ENCODE measurements around the gene CELF1.

Gene CELF1

DNA sequence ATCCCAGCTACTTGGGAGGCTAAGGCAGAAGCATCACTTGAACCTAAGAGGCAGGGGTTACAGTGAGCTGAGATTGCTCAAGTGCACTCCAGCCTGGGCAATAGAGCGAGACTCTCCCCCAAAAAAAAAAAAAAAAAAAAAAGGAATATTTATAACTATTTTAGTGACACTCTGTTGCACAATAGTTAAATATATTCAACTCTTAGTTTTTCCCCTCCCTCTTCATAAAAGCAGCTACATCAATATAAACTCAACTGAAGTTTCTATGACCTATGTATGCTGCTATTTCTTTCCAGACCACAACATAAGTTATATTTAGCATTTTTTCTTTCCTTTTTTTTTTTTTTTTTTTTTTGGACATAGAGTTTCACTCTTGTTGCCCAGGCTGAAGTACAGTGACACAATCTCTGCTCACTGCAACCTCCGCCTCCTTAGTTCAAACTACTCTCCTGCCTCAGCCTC is 19.2 kb downstream of the CELF1 start:
- TF ChIP-seq EGR1 (IDR thresholded peaks at IDR 0.05) (no peak), CEBPB (IDR thresholded peaks at IDR 0.05) (peak; percentile 23; the same call in 1 of the 2 replicates)

DNA sequence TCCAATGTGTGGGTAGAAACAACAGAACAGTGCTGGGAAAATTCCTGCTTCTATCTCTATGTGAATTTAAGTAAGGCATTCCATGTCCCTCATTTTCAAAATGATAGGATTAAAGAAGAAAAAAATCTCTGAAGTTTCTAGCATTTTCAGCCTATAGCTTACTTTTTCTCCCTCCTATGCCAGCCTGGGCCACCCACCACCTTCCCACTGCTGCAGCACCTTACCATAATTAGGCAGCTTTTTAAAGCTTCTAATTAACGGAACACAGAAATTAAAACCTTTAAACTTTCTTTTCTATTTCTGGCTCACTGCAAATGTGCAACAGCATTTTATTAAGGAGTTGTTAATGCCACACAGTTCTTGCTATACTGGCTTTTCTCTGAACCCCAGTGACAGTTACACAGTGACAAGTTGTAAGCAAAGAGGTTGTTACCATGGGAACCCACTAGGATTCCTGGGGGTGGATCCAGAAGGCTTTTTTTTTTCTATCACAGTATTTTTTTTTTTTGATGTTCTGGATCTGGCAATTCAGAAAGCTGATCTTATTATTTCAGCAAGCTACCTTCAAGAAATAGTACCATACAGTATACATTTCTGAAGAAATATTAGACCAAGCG is 20.2 kb downstream of the CELF1 start:
- TF ChIP-seq, protein P1, sequence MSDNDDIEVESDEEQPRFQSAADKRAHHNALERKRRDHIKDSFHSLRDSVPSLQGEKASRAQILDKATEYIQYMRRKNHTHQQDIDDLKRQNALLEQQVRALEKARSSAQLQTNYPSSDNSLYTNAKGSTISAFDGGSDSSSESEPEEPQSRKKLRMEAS (IDR thresholded peaks at IDR 0.05) = no peak
- no peak for TF ChIP-seq ZBTB7A (IDR thresholded peaks at IDR 0.05; ENCODE audit: low read depth)
- no peak for TF ChIP-seq YY1 (IDR thresholded peaks at IDR 0.05; ENCODE audit: low read depth)
- TF ChIP-seq CEBPB (IDR thresholded peaks at IDR 0.05) = no peak
- no peak for TF ChIP-seq TCF12 (IDR thresholded peaks at IDR 0.05; ENCODE audit: low read depth)
- no peak for TF ChIP-seq EP300 (IDR thresholded peaks at IDR 0.05; ENCODE audit: borderline replicate concordance)
- TF ChIP-seq RAD21 (IDR thresholded peaks at IDR 0.05; ENCODE audit: low read depth) = no peak
- TF ChIP-seq NFIC (IDR thresholded peaks at IDR 0.05) = no peak

DNA sequence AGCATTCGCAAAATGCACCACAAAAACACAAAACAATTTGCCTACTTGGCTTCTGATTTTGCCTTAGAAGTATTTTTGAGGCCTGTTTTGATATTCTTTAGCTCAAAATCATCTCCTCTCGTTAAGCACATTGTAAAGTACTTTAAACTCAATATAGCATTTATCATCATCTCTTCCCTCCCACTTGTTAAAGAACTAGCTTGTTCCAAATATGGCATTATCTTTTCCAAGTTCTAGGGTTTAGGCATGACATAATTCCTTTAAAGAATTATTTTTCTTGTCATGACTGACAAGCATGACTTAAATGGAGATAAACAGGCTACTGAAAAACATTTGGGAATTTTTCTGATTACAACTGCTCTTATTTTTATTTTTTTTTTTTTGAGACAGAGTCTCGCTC is 21.3 kb downstream of the CELF1 start:
- no peak for TF ChIP-seq CREB1 (IDR thresholded peaks at IDR 0.05; ENCODE audit: low read depth)
- no peak for TF ChIP-seq EP300 (IDR thresholded peaks at IDR 0.05; ENCODE audit: borderline replicate concordance)
- no peak for TF ChIP-seq NFIC (IDR thresholded peaks at IDR 0.05)
- no peak for TF ChIP-seq TCF12 (IDR thresholded peaks at IDR 0.05; ENCODE audit: low read depth)
- no peak for TF ChIP-seq CEBPB (IDR thresholded peaks at IDR 0.05)
- TF ChIP-seq TEAD4 (IDR thresholded peaks at IDR 0.05) = no peak
- TF ChIP-seq, protein P2, sequence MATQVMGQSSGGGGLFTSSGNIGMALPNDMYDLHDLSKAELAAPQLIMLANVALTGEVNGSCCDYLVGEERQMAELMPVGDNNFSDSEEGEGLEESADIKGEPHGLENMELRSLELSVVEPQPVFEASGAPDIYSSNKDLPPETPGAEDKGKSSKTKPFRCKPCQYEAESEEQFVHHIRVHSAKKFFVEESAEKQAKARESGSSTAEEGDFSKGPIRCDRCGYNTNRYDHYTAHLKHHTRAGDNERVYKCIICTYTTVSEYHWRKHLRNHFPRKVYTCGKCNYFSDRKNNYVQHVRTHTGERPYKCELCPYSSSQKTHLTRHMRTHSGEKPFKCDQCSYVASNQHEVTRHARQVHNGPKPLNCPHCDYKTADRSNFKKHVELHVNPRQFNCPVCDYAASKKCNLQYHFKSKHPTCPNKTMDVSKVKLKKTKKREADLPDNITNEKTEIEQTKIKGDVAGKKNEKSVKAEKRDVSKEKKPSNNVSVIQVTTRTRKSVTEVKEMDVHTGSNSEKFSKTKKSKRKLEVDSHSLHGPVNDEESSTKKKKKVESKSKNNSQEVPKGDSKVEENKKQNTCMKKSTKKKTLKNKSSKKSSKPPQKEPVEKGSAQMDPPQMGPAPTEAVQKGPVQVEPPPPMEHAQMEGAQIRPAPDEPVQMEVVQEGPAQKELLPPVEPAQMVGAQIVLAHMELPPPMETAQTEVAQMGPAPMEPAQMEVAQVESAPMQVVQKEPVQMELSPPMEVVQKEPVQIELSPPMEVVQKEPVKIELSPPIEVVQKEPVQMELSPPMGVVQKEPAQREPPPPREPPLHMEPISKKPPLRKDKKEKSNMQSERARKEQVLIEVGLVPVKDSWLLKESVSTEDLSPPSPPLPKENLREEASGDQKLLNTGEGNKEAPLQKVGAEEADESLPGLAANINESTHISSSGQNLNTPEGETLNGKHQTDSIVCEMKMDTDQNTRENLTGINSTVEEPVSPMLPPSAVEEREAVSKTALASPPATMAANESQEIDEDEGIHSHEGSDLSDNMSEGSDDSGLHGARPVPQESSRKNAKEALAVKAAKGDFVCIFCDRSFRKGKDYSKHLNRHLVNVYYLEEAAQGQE (IDR thresholded peaks at IDR 0.05; ENCODE audit: low read depth) = no peak
- TF ChIP-seq, protein P3, sequence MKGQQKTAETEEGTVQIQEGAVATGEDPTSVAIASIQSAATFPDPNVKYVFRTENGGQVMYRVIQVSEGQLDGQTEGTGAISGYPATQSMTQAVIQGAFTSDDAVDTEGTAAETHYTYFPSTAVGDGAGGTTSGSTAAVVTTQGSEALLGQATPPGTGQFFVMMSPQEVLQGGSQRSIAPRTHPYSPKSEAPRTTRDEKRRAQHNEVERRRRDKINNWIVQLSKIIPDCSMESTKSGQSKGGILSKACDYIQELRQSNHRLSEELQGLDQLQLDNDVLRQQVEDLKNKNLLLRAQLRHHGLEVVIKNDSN (IDR thresholded peaks at IDR 0.05) = no peak
- no peak for TF ChIP-seq RAD21 (IDR thresholded peaks at IDR 0.05; ENCODE audit: low read depth)
- TF ChIP-seq, protein P1 (IDR thresholded peaks at IDR 0.05) = no peak
- TF ChIP-seq YY1 (IDR thresholded peaks at IDR 0.05; ENCODE audit: low read depth) = no peak
- TF ChIP-seq ZBTB7A (IDR thresholded peaks at IDR 0.05; ENCODE audit: low read depth) = no peak
- TF ChIP-seq TAF1 (IDR thresholded peaks at IDR 0.05; ENCODE audit: low read depth) = no peak
- no peak for TF ChIP-seq EGR1 (IDR thresholded peaks at IDR 0.05)
- TF ChIP-seq FOXM1 (IDR thresholded peaks at IDR 0.05; ENCODE audit: borderline replicate concordance, low read depth) = no peak

DNA sequence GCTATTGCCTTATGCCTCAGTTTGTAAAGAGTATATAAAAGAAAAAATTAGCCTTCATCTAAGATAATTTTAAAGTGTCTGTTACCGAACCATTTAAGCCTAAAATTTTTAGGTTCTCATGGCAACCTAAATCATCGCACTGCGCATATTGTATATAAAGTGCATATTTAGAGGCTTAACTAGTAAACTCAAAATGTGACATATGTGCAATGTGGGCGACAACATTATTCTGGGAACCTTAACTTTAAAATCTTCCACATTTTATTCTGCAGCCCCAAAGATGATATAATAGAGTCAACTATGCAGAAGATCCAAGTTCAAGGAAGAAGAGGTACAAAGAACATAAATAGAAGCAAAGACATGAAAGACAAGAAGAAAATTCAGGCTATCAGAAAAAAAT is 23.0 kb downstream of the CELF1 start:
- TF ChIP-seq RAD21 (IDR thresholded peaks at IDR 0.05; ENCODE audit: low read depth) (no peak), TAF1 (IDR thresholded peaks at IDR 0.05; ENCODE audit: low read depth) (no peak), TCF12 (IDR thresholded peaks at IDR 0.05; ENCODE audit: low read depth) (no peak), EGR1 (IDR thresholded peaks at IDR 0.05) (no peak), YY1 (IDR thresholded peaks at IDR 0.05; ENCODE audit: low read depth) (no peak), CEBPB (IDR thresholded peaks at IDR 0.05) (no peak), NFIC (IDR thresholded peaks at IDR 0.05) (no peak), FOXM1 (IDR thresholded peaks at IDR 0.05; ENCODE audit: borderline replicate concordance, low read depth) (no peak), CREB1 (IDR thresholded peaks at IDR 0.05; ENCODE audit: low read depth) (no peak), ZBTB7A (IDR thresholded peaks at IDR 0.05; ENCODE audit: low read depth) (no peak), EP300 (IDR thresholded peaks at IDR 0.05; ENCODE audit: borderline replicate concordance) (no peak)
- TF ChIP-seq, protein P2 (IDR thresholded peaks at IDR 0.05; ENCODE audit: low read depth) = no peak
- TF ChIP-seq, protein P3 (IDR thresholded peaks at IDR 0.05) = no peak
- TF ChIP-seq, protein P1 (IDR thresholded peaks at IDR 0.05) = no peak

DNA sequence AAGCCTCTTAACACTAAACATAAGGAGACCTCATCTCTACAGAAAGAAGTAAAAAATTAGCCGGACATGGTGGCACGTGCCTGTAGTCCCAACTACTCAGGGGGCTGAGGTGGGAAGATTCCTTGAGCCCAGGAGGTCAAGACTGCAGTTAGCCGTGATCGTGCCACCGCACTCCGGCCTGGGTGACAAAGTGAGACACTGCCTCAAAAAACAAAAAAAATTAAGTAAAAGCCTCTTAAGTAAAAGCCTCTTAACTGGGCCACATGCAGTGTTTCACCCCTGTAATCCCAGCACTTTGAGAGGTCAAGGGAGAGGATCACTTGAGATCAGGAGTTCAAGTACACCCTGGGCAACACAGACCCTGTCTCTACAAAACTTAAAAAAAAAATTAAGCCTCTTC is 25.7 kb downstream of the CELF1 start:
- TF ChIP-seq TCF12 (IDR thresholded peaks at IDR 0.05; ENCODE audit: low read depth) = no peak
- no peak for TF ChIP-seq TEAD4 (IDR thresholded peaks at IDR 0.05)
- TF ChIP-seq EP300 (IDR thresholded peaks at IDR 0.05; ENCODE audit: borderline replicate concordance) = no peak
- TF ChIP-seq TAF1 (IDR thresholded peaks at IDR 0.05; ENCODE audit: low read depth) = no peak
- TF ChIP-seq, protein P2 (IDR thresholded peaks at IDR 0.05; ENCODE audit: low read depth) = no peak
- TF ChIP-seq, protein P3 (IDR thresholded peaks at IDR 0.05) = no peak
- no peak for TF ChIP-seq RAD21 (IDR thresholded peaks at IDR 0.05; ENCODE audit: low read depth)
- no peak for TF ChIP-seq CREB1 (IDR thresholded peaks at IDR 0.05; ENCODE audit: low read depth)
- TF ChIP-seq YY1 (IDR thresholded peaks at IDR 0.05; ENCODE audit: low read depth) = no peak
- no peak for TF ChIP-seq CEBPB (IDR thresholded peaks at IDR 0.05)
- TF ChIP-seq, protein P1 (IDR thresholded peaks at IDR 0.05) = no peak
- no peak for TF ChIP-seq EGR1 (IDR thresholded peaks at IDR 0.05)
- no peak for TF ChIP-seq FOXM1 (IDR thresholded peaks at IDR 0.05; ENCODE audit: borderline replicate concordance, low read depth)
- TF ChIP-seq ZBTB7A (IDR thresholded peaks at IDR 0.05; ENCODE audit: low read depth) = no peak

Data from Ishikawa (cell line).